Omental fat pad (tissue), 4 donors: ENCODE results near the gene MLC1. TPM values are rescaled to one million over a fixed set of nuclear protein-coding genes. Genes with fewer than 3 reads are reported as not detected.

Experiments used
- ATAC-seq: fragments of 150-250 bp; one replicate; pipeline ENCODE4 v1.9.1; 2016; ENCODE audit warnings: mild to moderate bottlenecking, moderate library complexity; ENCODE audit not compliant: low FRiP score
- DNase-seq: peaks from one replicate; pipeline ENCODE4 v3.0.0-alpha.2; 2019; ENCODE audit warnings: low spot score
- total RNA-seq, 4 donors: library from RNA; depleted of rRNA; stranded (reverse); fragments of >200 nt; gene quantifications; one replicate each; pipeline ENCODE4 v1.1.0, GENCODE V29; 2016
- TF ChIP-seq, protein P1 (sequence below), 3 donors: fragments of 450-650 bp; IDR thresholded peaks; one replicate each; pipeline ENCODE4 v1.5.1; 2016 to 2017; ENCODE audit warnings: antibody characterized with exemption in 3 of 3, mild to moderate bottlenecking in 3 of 3, moderate library complexity in 2 of 3

The MLC1 gene
- total RNA-seq, 4 donors from 2014 or later, result 0.44 TPM; not detected in 3

- DNase-seq, result no peak
- no peak for ATAC-seq
- TF ChIP-seq, protein P1, sequence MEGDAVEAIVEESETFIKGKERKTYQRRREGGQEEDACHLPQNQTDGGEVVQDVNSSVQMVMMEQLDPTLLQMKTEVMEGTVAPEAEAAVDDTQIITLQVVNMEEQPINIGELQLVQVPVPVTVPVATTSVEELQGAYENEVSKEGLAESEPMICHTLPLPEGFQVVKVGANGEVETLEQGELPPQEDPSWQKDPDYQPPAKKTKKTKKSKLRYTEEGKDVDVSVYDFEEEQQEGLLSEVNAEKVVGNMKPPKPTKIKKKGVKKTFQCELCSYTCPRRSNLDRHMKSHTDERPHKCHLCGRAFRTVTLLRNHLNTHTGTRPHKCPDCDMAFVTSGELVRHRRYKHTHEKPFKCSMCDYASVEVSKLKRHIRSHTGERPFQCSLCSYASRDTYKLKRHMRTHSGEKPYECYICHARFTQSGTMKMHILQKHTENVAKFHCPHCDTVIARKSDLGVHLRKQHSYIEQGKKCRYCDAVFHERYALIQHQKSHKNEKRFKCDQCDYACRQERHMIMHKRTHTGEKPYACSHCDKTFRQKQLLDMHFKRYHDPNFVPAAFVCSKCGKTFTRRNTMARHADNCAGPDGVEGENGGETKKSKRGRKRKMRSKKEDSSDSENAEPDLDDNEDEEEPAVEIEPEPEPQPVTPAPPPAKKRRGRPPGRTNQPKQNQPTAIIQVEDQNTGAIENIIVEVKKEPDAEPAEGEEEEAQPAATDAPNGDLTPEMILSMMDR (IDR thresholded peaks at IDR 0.05), result no peak
These were observed 1.1 kb downstream of the MLC1 start for GRCh38 chr22:50084080-50084477.

DNA sequence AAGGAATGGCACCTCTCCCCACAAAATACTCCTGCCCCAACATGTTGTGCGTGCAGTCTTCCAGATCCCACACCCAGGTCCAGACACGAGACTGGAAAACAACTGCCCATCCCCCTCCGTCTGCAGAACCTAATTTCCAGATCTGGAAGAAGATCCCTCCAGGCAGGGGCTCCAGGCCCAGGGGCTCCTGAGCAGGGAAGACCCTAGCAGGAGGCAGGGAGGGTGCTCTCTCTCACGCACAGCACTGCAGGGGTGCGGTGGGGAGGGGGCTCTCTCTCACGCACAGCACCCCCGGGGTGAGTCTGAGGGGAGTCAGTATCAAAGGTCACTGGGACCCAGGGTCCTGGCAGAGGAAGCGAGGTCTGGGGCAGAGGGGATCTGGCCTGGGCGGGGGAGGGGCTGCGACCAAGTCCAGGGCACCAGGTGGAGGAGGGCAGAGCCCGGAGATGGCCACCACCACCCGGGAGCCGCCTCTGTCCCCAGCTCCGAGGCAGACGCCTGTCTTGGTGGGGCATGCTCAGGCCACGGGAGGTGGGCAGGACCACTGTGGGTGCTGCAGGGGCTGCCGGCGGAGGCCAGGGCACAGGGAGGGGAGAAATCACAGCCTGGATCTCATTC, 1.7 kb downstream of the MLC1 start:
- TF ChIP-seq, protein P1 (IDR thresholded peaks at IDR 0.05), result no peak
- DNase-seq, result no peak
- ATAC-seq, result no peak

GRCh38 chr22:50082961-50083461, 2.2 kb downstream of the MLC1 start:
- TF ChIP-seq, protein P1 (IDR thresholded peaks at IDR 0.05), result no peak
- DNase-seq (no peak), ATAC-seq (no peak)

DNA sequence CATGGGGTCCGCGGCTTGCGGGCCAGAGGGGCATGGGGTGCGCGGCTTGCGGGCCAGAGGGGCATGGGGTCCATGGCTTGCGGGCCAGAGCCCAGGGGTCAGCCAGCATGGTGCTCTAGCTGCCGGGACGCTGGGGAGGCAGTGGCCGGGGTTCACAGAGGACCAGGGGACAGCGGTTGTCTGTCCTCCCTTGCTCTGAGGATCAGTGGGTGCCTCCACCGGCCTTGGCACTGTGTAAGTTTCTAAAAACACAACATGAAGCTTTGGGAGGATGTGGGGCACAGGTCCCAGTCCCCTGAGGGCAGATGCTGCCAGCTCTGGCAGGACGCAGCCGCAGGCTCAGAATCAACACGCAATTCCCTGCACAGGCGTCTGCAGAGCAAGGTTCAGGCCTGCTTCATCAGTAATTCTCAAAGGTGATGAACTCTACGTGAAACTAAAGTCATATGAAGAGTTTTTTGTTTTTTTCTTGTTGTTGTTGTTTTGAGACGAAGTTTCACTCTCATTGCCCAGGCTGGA, 3.0 kb downstream of the MLC1 start:
- DNase-seq (no peak), ATAC-seq (no peak)
- TF ChIP-seq, protein P1 (IDR thresholded peaks at IDR 0.05), result no peak

DNA sequence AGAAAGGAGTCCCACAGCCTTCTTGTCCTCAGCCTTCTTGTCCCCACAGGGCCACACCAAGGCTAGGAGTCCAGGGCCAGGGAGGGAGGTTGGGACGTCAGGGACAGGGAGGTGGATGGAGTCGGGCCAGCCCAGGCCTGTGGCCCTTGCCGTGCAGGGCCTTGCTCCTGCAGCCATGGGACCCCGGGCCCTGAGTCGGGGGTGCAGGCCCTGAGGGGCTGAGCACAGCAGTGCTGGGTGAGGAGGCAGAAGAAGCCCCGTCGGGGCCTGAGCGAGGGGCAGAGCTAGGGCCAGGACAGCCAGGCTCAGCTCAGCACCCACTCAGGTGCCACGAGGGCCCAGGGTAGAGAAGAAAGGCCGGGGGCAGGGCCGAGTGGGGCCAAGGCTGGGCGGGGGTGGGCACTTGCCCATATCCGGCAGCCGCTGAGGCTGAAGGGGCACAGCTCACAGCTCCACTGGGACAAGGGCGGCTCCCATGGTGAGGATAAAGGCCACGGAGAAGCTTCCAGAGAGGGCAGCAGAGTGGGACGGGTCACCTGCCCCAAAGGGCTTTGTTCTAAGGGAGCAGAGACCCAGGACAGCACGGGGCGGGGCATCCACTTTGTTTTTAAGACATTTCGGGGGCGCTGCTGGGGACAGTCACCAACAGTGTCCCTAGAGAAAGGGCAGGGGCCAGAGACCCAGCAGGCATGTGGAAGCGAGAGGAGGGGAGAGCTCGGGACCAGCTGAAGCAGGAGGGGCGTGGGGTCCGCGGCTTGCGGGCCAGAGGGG, 3.6 kb downstream of the MLC1 start:
- ATAC-seq (no peak), DNase-seq (no peak)
- TF ChIP-seq, protein P1 (IDR thresholded peaks at IDR 0.05), result no peak

DNA sequence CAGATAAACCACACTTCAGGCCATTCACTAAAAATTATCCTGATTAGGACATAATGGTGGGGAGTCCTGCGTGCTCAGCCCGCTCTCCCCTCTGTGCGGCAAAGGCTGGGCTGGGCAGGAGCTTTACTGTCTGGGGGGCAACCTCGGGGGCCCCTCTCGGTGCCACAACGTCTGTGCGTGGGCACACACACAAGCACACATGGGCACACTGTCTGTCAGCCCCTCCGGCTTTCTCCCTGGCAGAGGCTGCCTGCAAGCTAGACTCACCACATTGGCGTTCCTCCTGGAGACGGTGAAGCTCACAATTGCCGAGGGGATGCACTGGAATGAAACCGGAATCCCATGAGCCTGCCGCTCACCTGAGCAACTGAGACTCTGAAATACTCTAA, 5.2 kb downstream of the MLC1 start:
- DNase-seq (no peak), ATAC-seq (no peak)
- TF ChIP-seq, protein P1 (IDR thresholded peaks at IDR 0.05), result no peak
